NCI-H2227 (cell line): Measurements from ENCODE around the gene CCDC28B.
A peak's percentile ranks its signal among the peaks of the same experiment; 100 is the strongest.

Experiments
- DNase-seq: peaks from one replicate; lab custom pipeline; 2025; ENCODE audit not compliant: unreplicated experiment; lab: John Stamatoyannopoulos, UW

Gene CCDC28B

GRCh38 chr1:32220746-32221580 is 20.6 kb downstream of the CCDC28B start:
- no peak for DNase-seq

GRCh38 chr1:32221581-32221979 is 21.2 kb downstream of the CCDC28B start:
- no peak for DNase-seq

- peak; percentile 96 for DNase-seq
Measured at GRCh38 chr1:32221980-32222755, 21.8 kb downstream of the CCDC28B start, which contains the start of the genes EIF3I and TMEM234. Gene EIF3I, plus strand, starts transcription at chr1:32222407. Its CDS starts 35 bp downstream, at chr1:32222442. Gene TMEM234, minus strand, starts transcription at chr1:32222353. Its CDS starts 31 bp downstream, at chr1:32222322.

- no peak for DNase-seq
Measured at GRCh38 chr1:32223683-32224082, 23.3 kb downstream of the CCDC28B start.

GRCh38 chr1:32224285-32224684 is 23.9 kb downstream of the CCDC28B start:
- no peak for DNase-seq

- no peak for DNase-seq
Measured at GRCh38 chr1:32228771-32229170, 28.4 kb downstream of the CCDC28B start.

GRCh38 chr1:32231843-32232432 is 31.5 kb downstream of the CCDC28B start:
- DNase-seq, result no peak

GRCh38 chr1:32232558-32233304 is 32.3 kb downstream of the CCDC28B start:
- DNase-seq, result peak; percentile 25

- DNase-seq, result no peak
Measured at GRCh38 chr1:32234792-32235191, 34.4 kb downstream of the CCDC28B start.

GRCh38 chr1:32239337-32239736 is 38.9 kb downstream of the CCDC28B start:
- peak; percentile 28 for DNase-seq

GRCh38 chr1:32239790-32240139 is 39.4 kb downstream of the CCDC28B start:
- DNase-seq, result peak; percentile 54

GRCh38 chr1:32240140-32240951 is 40.0 kb downstream of the CCDC28B start:
- DNase-seq, result peak; percentile 67

- DNase-seq, result peak; percentile 43
Measured at GRCh38 chr1:32241001-32241763, 40.8 kb downstream of the CCDC28B start.

- DNase-seq, result no peak
Measured at GRCh38 chr1:32242341-32242851, 42.0 kb downstream of the CCDC28B start.

- no peak for DNase-seq
Measured at GRCh38 chr1:32246888-32247273, 46.5 kb downstream of the CCDC28B start, which contains the start of gene FAM167B. Gene FAM167B, plus strand, starts transcription at chr1:32247222. Its CDS starts 200 bp downstream, at chr1:32247422.

GRCh38 chr1:32247452-32247851 is 47.1 kb downstream of the CCDC28B start:
- no peak for DNase-seq

- DNase-seq, result peak; percentile 74
Measured at GRCh38 chr1:32247983-32248889, 47.8 kb downstream of the CCDC28B start.
